ENCODE data around the gene SNRPA1.

DNA sequence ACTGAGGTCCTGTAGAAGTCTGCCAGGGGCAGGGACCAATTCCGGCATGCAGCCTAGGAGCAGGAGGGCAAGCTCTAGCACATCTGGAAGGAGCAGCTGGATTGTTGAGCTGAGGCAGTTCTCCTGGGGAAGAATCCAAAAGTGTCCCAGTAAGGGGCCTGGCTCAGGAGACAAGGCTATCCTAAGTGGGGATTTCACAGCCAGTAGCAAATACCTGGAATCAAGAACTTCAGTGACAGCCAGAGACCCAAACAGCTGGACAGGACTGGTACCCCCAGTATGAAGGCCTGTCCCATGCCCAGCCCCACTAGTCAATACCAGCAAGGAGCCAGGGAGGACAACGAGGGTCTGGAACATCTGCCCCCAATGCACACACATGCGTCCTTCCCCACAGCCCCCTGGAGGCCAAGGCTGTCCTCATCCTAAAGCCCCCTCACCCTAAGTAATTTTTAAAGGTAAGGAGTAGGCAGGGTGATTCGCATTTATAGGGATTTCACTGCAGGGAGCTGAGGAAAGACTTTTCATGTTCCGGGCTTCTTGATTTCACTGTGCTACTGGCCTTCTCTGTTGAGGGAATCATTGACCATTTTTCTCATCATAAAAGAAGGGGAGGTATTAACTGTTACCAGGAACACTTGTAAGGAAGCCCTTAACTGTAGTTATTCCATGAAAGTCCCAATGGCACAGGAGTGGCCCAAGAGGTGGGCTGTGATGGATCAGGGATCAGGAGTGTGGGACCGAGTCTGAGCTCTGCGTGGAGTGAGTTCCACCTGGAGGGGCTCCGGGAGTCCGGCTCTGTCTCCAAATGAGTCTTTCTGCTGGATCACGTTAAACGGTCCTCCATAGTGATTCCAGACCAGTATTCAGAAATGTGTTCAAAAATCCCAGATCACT, 40.6 kb downstream of the SNRPA1 start:
- TF ChIP-seq POLR2A (IDR thresholded peaks at IDR 0.05; ENCODE audit: low read depth, low read length) (no peak), GATA2 (IDR thresholded peaks at IDR 0.05; ENCODE audit: insufficient read depth, insufficient read length, low read depth, low read length) (no peak), EZH2 (IDR thresholded peaks at IDR 0.05; ENCODE audit: borderline replicate concordance, low read depth, low read length, severe bottlenecking) (no peak)
- TF ChIP-seq, protein P1, sequence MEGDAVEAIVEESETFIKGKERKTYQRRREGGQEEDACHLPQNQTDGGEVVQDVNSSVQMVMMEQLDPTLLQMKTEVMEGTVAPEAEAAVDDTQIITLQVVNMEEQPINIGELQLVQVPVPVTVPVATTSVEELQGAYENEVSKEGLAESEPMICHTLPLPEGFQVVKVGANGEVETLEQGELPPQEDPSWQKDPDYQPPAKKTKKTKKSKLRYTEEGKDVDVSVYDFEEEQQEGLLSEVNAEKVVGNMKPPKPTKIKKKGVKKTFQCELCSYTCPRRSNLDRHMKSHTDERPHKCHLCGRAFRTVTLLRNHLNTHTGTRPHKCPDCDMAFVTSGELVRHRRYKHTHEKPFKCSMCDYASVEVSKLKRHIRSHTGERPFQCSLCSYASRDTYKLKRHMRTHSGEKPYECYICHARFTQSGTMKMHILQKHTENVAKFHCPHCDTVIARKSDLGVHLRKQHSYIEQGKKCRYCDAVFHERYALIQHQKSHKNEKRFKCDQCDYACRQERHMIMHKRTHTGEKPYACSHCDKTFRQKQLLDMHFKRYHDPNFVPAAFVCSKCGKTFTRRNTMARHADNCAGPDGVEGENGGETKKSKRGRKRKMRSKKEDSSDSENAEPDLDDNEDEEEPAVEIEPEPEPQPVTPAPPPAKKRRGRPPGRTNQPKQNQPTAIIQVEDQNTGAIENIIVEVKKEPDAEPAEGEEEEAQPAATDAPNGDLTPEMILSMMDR (IDR thresholded peaks at IDR 0.05; ENCODE audit: extremely low read depth in 1 of 2, insufficient read depth in 1 of 2, low read depth in 1 of 2, low read length in 2 of 2): no peak

Measured in endothelial cell of umbilical vein (primary cell).